IMR-90 (cell line): ENCODE measurements around the gene MAPKAP1. TPM values are rescaled to one million over a fixed set of nuclear protein-coding genes. Genes with fewer than 3 reads are reported as not detected.

ENCODE experiments used
- ATAC-seq: fragments of 200-7000 bp; cut with Tn5 transposase; 2 replicates; pipeline ENCODE4 v1.9.1; 2020; ENCODE audit warnings: low read depth, mild to moderate bottlenecking, moderate library complexity
- BruUV-seq: library from RNA; stranded (reverse); fragments of 400-500 nt; replicated peaks from 2 replicates; lab custom pipeline; 2021; lab: Mats Ljungman, UMichigan
- CTCF ChIA-PET: fragments of 300-600 bp; formaldehyde crosslinking; extraction: SDS; loops from one replicate; lab custom pipeline; 2021; ENCODE audit warnings: antibody characterized with exemption; lab: Yijun Ruan, JAX
- POLR2A ChIA-PET: fragments of 300-600 bp; sonication (Branson Sonifier 250); formaldehyde crosslinking; loops from one replicate; lab custom pipeline; 2022; ENCODE audit warnings: antibody characterized with exemption; ENCODE audit not compliant: unreplicated experiment; lab: Charles Lee
- DNase-seq: peaks from one replicate; pipeline ENCODE4 v3.0.0; 2013
- H2AFZ ChIP-seq: replicated peaks from 2 replicates; pipeline ENCODE3; 2013; ENCODE audit warnings: low read length, mild to moderate bottlenecking; ENCODE audit not compliant: poor library complexity
- H2AK5ac ChIP-seq: 2 replicates; pipeline ENCODE4 v1.6.1; 2013; ENCODE audit warnings: low read depth, low read length, inconsistent platforms
- H2AK9ac ChIP-seq: replicated peaks from 2 replicates; pipeline ENCODE3; 2013; ENCODE audit warnings: mild to moderate bottlenecking, low read depth, low read length, moderate library complexity; ENCODE audit not compliant: poor library complexity
- H2BK120ac ChIP-seq: 2 replicates; pipeline ENCODE4 v1.6.1; 2013; ENCODE audit warnings: low read depth, low read length, inconsistent platforms
- H2BK15ac ChIP-seq: 3 replicates; pipeline ENCODE4 v1.6.1; 2013; ENCODE audit warnings: low read depth, low read length, inconsistent platforms
- H2BK20ac ChIP-seq: 2 replicates; pipeline ENCODE4 v1.6.1; 2013; ENCODE audit warnings: low read depth, mild to moderate bottlenecking, inconsistent platforms, low read length, moderate library complexity
- H2BK5ac ChIP-seq: 2 replicates; pipeline ENCODE4 v1.6.1; 2013; ENCODE audit warnings: mild to moderate bottlenecking, low read depth, low read length, inconsistent platforms; ENCODE audit not compliant: poor library complexity, severe bottlenecking
- H3K14ac ChIP-seq: replicated peaks from 2 replicates; pipeline ENCODE4 v1.6.1; 2013; ENCODE audit warnings: low read depth, low read length, inconsistent platforms
- H3K18ac ChIP-seq: 2 replicates; pipeline ENCODE4 v1.6.1; 2013; ENCODE audit warnings: low read depth, low read length, control low read depth
- H3K23ac ChIP-seq: 2 replicates; pipeline ENCODE4 v1.6.1; 2013; ENCODE audit warnings: low read depth, low read length, inconsistent platforms
- H3K27ac ChIP-seq: 2 replicates; pipeline ENCODE4 v1.5.1; 2013; ENCODE audit warnings: mild to moderate bottlenecking, control low read depth, low read length; ENCODE audit not compliant: insufficient read depth
- H3K27me3 ChIP-seq: 2 replicates; pipeline ENCODE4 v1.6.1; 2013; ENCODE audit warnings: low read length; ENCODE audit not compliant: control insufficient read depth, insufficient read depth
- H3K36me3 ChIP-seq: 2 replicates; pipeline ENCODE4 v1.6.1; 2013; ENCODE audit warnings: low read length, mixed read lengths; ENCODE audit not compliant: control insufficient read depth, insufficient read depth
- H3K4ac ChIP-seq: 2 replicates; pipeline ENCODE4 v1.6.1; 2013; ENCODE audit warnings: low read depth, low read length, inconsistent platforms
- H3K4me1 ChIP-seq: 2 replicates; pipeline ENCODE4 v1.6.1; 2013; ENCODE audit warnings: low read length, mixed read lengths; ENCODE audit not compliant: control insufficient read depth, insufficient read depth
- H3K4me2 ChIP-seq: 2 replicates; pipeline ENCODE4 v1.6.1; 2013; ENCODE audit warnings: low read depth, mild to moderate bottlenecking, control low read depth, low read length, moderate library complexity
- H3K4me3 ChIP-seq: 2 replicates; pipeline ENCODE4 v1.5.1; 2013; ENCODE audit warnings: low read depth, mild to moderate bottlenecking, control low read depth, low read length, moderate library complexity; ENCODE audit not compliant: insufficient read depth
- H3K56ac ChIP-seq: 2 replicates; pipeline ENCODE4 v1.6.1; 2013; ENCODE audit warnings: low read length, inconsistent platforms; ENCODE audit not compliant: insufficient read depth; ENCODE audit errors: extremely low read depth
- H3K79me1 ChIP-seq, 2 experiments: 2 replicates each; pipeline ENCODE4 v1.6.1; 2013; ENCODE audit warnings: low read length in 2 of 2, inconsistent platforms in 1 of 2, low read depth in 1 of 2
- H3K9ac ChIP-seq: 2 replicates; pipeline ENCODE4 v1.6.1; 2013; ENCODE audit warnings: low read depth, low read length, control low read depth
- H3K9me1 ChIP-seq: 2 replicates; pipeline ENCODE4 v1.6.1; 2013; ENCODE audit warnings: low read length, inconsistent platforms; ENCODE audit not compliant: insufficient read depth
- H3K9me3 ChIP-seq: 2 replicates; pipeline ENCODE4 v1.6.1; 2013; ENCODE audit warnings: low read length; ENCODE audit not compliant: control insufficient read depth, insufficient read depth
- H4K20me1 ChIP-seq: 2 replicates; pipeline ENCODE4 v1.6.1; 2013; ENCODE audit warnings: low read length, inconsistent platforms; ENCODE audit not compliant: insufficient read depth
- H4K5ac ChIP-seq: 2 replicates; pipeline ENCODE4 v1.6.1; 2013; ENCODE audit warnings: mild to moderate bottlenecking, low read depth, low read length, control low read depth
- H4K8ac ChIP-seq, 2 experiments: 2 replicates each; pipeline ENCODE4 v1.6.1; 2013; ENCODE audit warnings: low read depth in 2 of 2, low read length in 2 of 2, control low read depth in 1 of 2, inconsistent platforms in 1 of 2
- H4K91ac ChIP-seq: 2 replicates; pipeline ENCODE4 v1.6.1; 2013; ENCODE audit warnings: low read depth, low read length, inconsistent platforms; ENCODE audit not compliant: insufficient read depth
- BHLHE40 ChIP-seq: fragments of 150-350 bp; IDR thresholded peaks from 2 replicates; pipeline ENCODE4 v1.6.1; 2016; ENCODE audit warnings: mild to moderate bottlenecking, low read depth, low read length
- CEBPB ChIP-seq: IDR thresholded peaks from 2 replicates; pipeline ENCODE4 v1.6.1; 2012; ENCODE audit warnings: low read depth, low read length, improper control_type of control experiment
- CHD1 ChIP-seq: IDR thresholded peaks from 2 replicates; pipeline ENCODE4 v1.6.1; 2012; ENCODE audit warnings: low read depth, low read length, improper control_type of control experiment
- CTCF ChIP-seq: conservative IDR thresholded peaks from 2 replicates; pipeline ENCODE4 v1.5.1; 2012; ENCODE audit warnings: mild to moderate bottlenecking, low read depth, low read length, improper control_type of control experiment
- ELK1 ChIP-seq: fragments of 150-350 bp; IDR thresholded peaks from 2 replicates; pipeline ENCODE4 v1.6.1; 2016; ENCODE audit warnings: low read depth, mild to moderate bottlenecking, low read length, moderate library complexity, borderline replicate concordance
- FOS ChIP-seq: fragments of 150-350 bp; IDR thresholded peaks from 2 replicates; pipeline ENCODE4 v1.6.1; 2016; ENCODE audit warnings: low read depth, low read length
- MAFK ChIP-seq: IDR thresholded peaks from 2 replicates; pipeline ENCODE4 v1.6.1; 2012; ENCODE audit warnings: low read depth, low read length, improper control_type of control experiment
- MAZ ChIP-seq: IDR thresholded peaks from 2 replicates; pipeline ENCODE4 v1.6.1; 2012; ENCODE audit warnings: low read depth, mild to moderate bottlenecking, low read length, improper control_type of control experiment, moderate library complexity, borderline replicate concordance
- MXI1 ChIP-seq: IDR thresholded peaks from 2 replicates; pipeline ENCODE4 v1.6.1; 2012; ENCODE audit warnings: low read depth, mild to moderate bottlenecking, low read length, moderate library complexity, borderline replicate concordance
- NFE2L2 ChIP-seq: fragments of 150-350 bp; IDR thresholded peaks from 2 replicates; pipeline ENCODE4 v1.6.1; 2016; ENCODE audit warnings: low read depth, mild to moderate bottlenecking, low read length
- POLR2A ChIP-seq: IDR thresholded peaks from 2 replicates; pipeline ENCODE4 v1.6.1; 2012; ENCODE audit warnings: mild to moderate bottlenecking, low read depth, low read length
- RAD21 ChIP-seq: IDR thresholded peaks from 2 replicates; pipeline ENCODE4 v1.6.1; 2012; ENCODE audit warnings: low read length, improper control_type of control experiment
- RCOR1 ChIP-seq: IDR thresholded peaks from 2 replicates; pipeline ENCODE4 v1.6.1; 2012; ENCODE audit warnings: mild to moderate bottlenecking, low read length, improper control_type of control experiment; ENCODE audit not compliant: insufficient replicate concordance
- SMC3 ChIP-seq: fragments of 150-350 bp; IDR thresholded peaks from 2 replicates; pipeline ENCODE4 v1.6.1; 2016; ENCODE audit warnings: low read depth, mild to moderate bottlenecking, antibody characterized with exemption, low read length, moderate library complexity
- WGBS, 2 experiments: methylation state at CpG; one replicate each; pipeline versions ENCODE4 v1.1.5 to v1.1.7; 2013; ENCODE audit warnings: missing lambda C conversion rate in 2 of 2; ENCODE audit not compliant: insufficient read length in 1 of 2; ENCODE audit errors: extremely low coverage in 2 of 2; 5-methylcytosine and 5-hydroxymethylcytosine counted together
- dilution Hi-C: fragments of 300-500 bp; cut with HindIII; formaldehyde crosslinking; loops from one replicate; pipeline ENCODE4 v1.14.3; 2018; ENCODE audit warnings: low sequenced_read_pairs; ENCODE audit not compliant: unreplicated experiment
- in situ Hi-C: fragments of 300-500 bp; cut with MboI; formaldehyde crosslinking; loops from 3 replicates; pipeline ENCODE4 v1.14.3; 2019; ENCODE audit warnings: low sequenced_read_pairs, inconsistent platforms, mixed read lengths
- intact Hi-C: fragments of 100-400 bp; cut with micrococcal nuclease; formaldehyde crosslinking; loops from 2 replicates; pipeline ENCODE4 v1.10.0; 2022
- polyA plus RNA-seq, 3 experiments: library from polyadenylated mRNA; depleted of rRNA; stranded (reverse); fragments of >200 nt; gene quantifications; 2 replicates each; pipeline ENCODE4 v1.2.3, GENCODE V29; 2012; ENCODE audit warnings: low replicate concordance in 1 of 3
- total RNA-seq: library from RNA; depleted of rRNA; stranded (reverse); fragments of >200 nt; gene quantifications from 2 replicates; pipeline ENCODE4 v1.2.3, GENCODE V29; 2012

Gene MAPKAP1
- total and polyA plus RNA-seq, 2 of the 4 experiments (the other 2 are of a cell fraction): 87.2 to 158 TPM

GRCh38 chr9:125434986-125435775, 271.8 kb downstream of the MAPKAP1 start (continued):
- TF ChIP-seq MAZ: no peak

- H3K79me1 ChIP-seq: no peaks in the 10 kb centered on the region
- 59% methylated on average over 5 of the region's 15 CpGs; no CpG with 5 or more reads in 1 of the 2 experiments for WGBS, 2 experiments
- H4K91ac ChIP-seq: no peak overlapping the region
- no peak overlapping the region for H4K5ac ChIP-seq
- no peak for DNase-seq
- ATAC-seq: no peak
- H3K18ac ChIP-seq: no peak overlapping the region
- no peak overlapping the region for H3K4me2 ChIP-seq
- no peak overlapping the region for H3K27ac ChIP-seq
- no peak overlapping the region for H3K56ac ChIP-seq
- no peaks in the 10 kb centered on the region for H3K9me3 ChIP-seq
- H2AK5ac ChIP-seq: no peak overlapping the region
- H3K14ac ChIP-seq: no peak overlapping the region
- intact Hi-C loops: no loop called here
- H3K4ac ChIP-seq: no peak overlapping the region
- no peaks in the 10 kb centered on the region; the same call in 1 of the 2 replicates for H3K9me1 ChIP-seq
- ChIA-PET POLR2A (no interaction called here), CTCF (no interaction called here)
- dilution Hi-C loops: no loop called here
- H3K4me1 ChIP-seq: no peaks in the 10 kb centered on the region
- no peak overlapping the region for H3K4me3 ChIP-seq
- no peak overlapping the region for H3K9ac ChIP-seq
- no peak overlapping the region for H2AK9ac ChIP-seq
- H2BK15ac ChIP-seq: no peak overlapping the region
- no peaks in the 10 kb centered on the region for H4K20me1 ChIP-seq
- H2BK20ac ChIP-seq: no peak overlapping the region
- H4K8ac ChIP-seq: no peak overlapping the region
- in situ Hi-C loops: no loop called here
- H3K27me3 ChIP-seq: no peaks in the 10 kb centered on the region
- H2BK120ac ChIP-seq: no peak overlapping the region
- no TSS peak for BruUV-seq
- no peak overlapping the region for H3K23ac ChIP-seq
- H2AFZ ChIP-seq: no peak overlapping the region
- peaks cover 4% of the 10 kb centered on the region; the same call in 1 of the 2 replicates for H3K36me3 ChIP-seq
- H2BK5ac ChIP-seq: no peak overlapping the region
- TF ChIP-seq POLR2A (no peak), BHLHE40 (no peak), CHD1 (no peak), SMC3 (no peak), ELK1 (no peak), RCOR1 (no peak), RAD21 (no peak), CTCF (no peak), FOS (no peak), NFE2L2 (no peak), MXI1 (no peak), MAFK (no peak), CEBPB (no peak)
These were observed 273.5 kb downstream of the MAPKAP1 start for GRCh38 chr9:125433461-125434011.
